HepG2 (cell line): Measurements from ENCODE around the gene KRTAP5-1. TPM values are rescaled to one million over a fixed set of nuclear protein-coding genes. Genes with fewer than 3 reads are reported as not detected.

ENCODE experiments used
- ATAC-seq: fragments of 200-7000 bp; cut with Tn5 transposase; 3 replicates; pipeline ENCODE4 v1.9.1; 2020; ENCODE audit warnings: mild to moderate bottlenecking, moderate library complexity
- BruUV-seq: library from RNA; stranded (reverse); fragments of 400-500 nt; replicated peaks from 2 replicates; lab custom pipeline; 2021; lab: Mats Ljungman, UMichigan
- CTCF ChIA-PET: fragments of 300-600 bp; formaldehyde crosslinking; extraction: SDS; loops from one replicate; lab custom pipeline; 2021; ENCODE audit warnings: low total read pairs, inconsistent platforms, low intra/inter-chr PET ratio; lab: Yijun Ruan, JAX
- POLR2A ChIA-PET: fragments of 350-600 bp; sonication (Branson Sonifier 250); formaldehyde crosslinking; loops from one replicate; lab custom pipeline; 2020; ENCODE audit warnings: antibody characterized with exemption, inconsistent platforms; lab: Yijun Ruan, JAX
- DNase-seq: peaks from one replicate; pipeline ENCODE4 v3.0.0-alpha.2; 2015; ENCODE audit warnings: low spot score
- FAIRE-seq: peaks from 3 replicates; lab custom pipeline; 2011; peaks lifted over from hg19 to GRCh38; lab: Jason Lieb, UNC
- H2AFZ ChIP-seq: one replicate; pipeline ENCODE4 v1.6.1; 2011; ENCODE audit warnings: low read length, inconsistent platforms
- H3K27ac ChIP-seq: fragments of 300-600 bp; 3 replicates; pipeline ENCODE4 v1.8.0; 2011; ENCODE audit warnings: mixed run types, mild to moderate bottlenecking, mixed read lengths, low read length, inconsistent platforms; ENCODE audit not compliant: insufficient read depth; ENCODE audit errors: extremely low read length
- H3K27me3 ChIP-seq, 2 experiments: fragments of 200-600 bp in 1 of 2; 2 replicates in 1 of 2; 3 replicates in 1 of 2; pipeline versions ENCODE4 v1.6.0 to v1.8.0; 2011; ENCODE audit warnings: low read length in 2 of 2, mild to moderate bottlenecking in 2 of 2, moderate library complexity in 2 of 2, inconsistent platforms in 1 of 2; ENCODE audit not compliant: insufficient read depth in 2 of 2, control insufficient read depth in 1 of 2
- H3K36me3 ChIP-seq, 2 experiments: fragments of 200-600 bp in 1 of 2; replicated peaks in 1 of 2; 2 replicates in 1 of 2; 3 replicates in 1 of 2; pipeline versions ENCODE4 v1.5.1 to v1.8.0; 2011; ENCODE audit warnings: low read length in 2 of 2, inconsistent platforms in 1 of 2; ENCODE audit not compliant: insufficient read depth in 2 of 2, control insufficient read depth in 1 of 2
- H3K4me1 ChIP-seq: 2 replicates; pipeline ENCODE4 v1.5.1; 2012; ENCODE audit warnings: low read length, inconsistent platforms; ENCODE audit not compliant: insufficient read depth
- H3K4me2 ChIP-seq: 2 replicates; pipeline ENCODE4 v1.6.0; 2011; ENCODE audit warnings: low read depth, low read length, inconsistent platforms
- H3K4me3 ChIP-seq, 3 experiments: fragments of 200-600 bp in 1 of 3; sonication (generic), shearing (Covaris generic) in 1 of 3; replicated peaks in 1 of 3; 2 replicates each; pipeline ENCODE4 v1.5.1; 2011 to 2016; ENCODE audit warnings: low read length in 3 of 3, inconsistent platforms in 2 of 3, low read depth in 2 of 3, mild to moderate bottlenecking in 2 of 3, control low read depth in 1 of 3, mixed read lengths in 1 of 3; ENCODE audit not compliant: insufficient read depth in 1 of 3
- H3K79me2 ChIP-seq: one replicate; pipeline ENCODE4 v1.6.1; 2011; ENCODE audit warnings: low read length, inconsistent platforms; ENCODE audit not compliant: insufficient read depth
- H3K9ac ChIP-seq: 2 replicates; pipeline ENCODE4 v1.6.0; 2011; ENCODE audit warnings: mild to moderate bottlenecking, low read depth, low read length, inconsistent platforms; ENCODE audit not compliant: insufficient read depth
- H3K9me3 ChIP-seq: 2 replicates; pipeline ENCODE4 v1.5.1; 2012; ENCODE audit warnings: mild to moderate bottlenecking, low read length
- H4K20me1 ChIP-seq: 2 replicates; pipeline ENCODE4 v1.6.0; 2011; ENCODE audit warnings: inconsistent platforms, mild to moderate bottlenecking, low read length, moderate library complexity; ENCODE audit not compliant: insufficient read depth
- FUBP1 ChIP-seq: sonication (generic); formaldehyde crosslinking; IDR thresholded peaks from 2 replicates; pipeline ENCODE4 v1.5.1; 2020; ENCODE audit warnings: missing genetic modification reagents, mild to moderate bottlenecking, borderline replicate concordance
- SATB2 ChIP-seq: sonication (generic); formaldehyde crosslinking; IDR thresholded peaks from 2 replicates; pipeline ENCODE4 v1.5.0; 2020; ENCODE audit warnings: missing genetic modification reagents
- SRSF4 ChIP-seq: fragments of 200-400 bp; formaldehyde crosslinking; IDR thresholded peaks from one replicate; pipeline ENCODE4 v1.6.1; 2018; ENCODE audit warnings: mild to moderate bottlenecking, low read depth, low read length, moderate library complexity; ENCODE audit not compliant: poor library complexity, severe bottlenecking
- ZBTB33 ChIP-seq: sonication (generic); formaldehyde crosslinking; IDR thresholded peaks from 2 replicates; pipeline ENCODE4 v1.4.0; 2020; ENCODE audit warnings: missing genetic modification reagents
- ZBTB38 ChIP-seq: sonication (generic); formaldehyde crosslinking; IDR thresholded peaks from 2 replicates; pipeline ENCODE4 v1.5.1; 2020; ENCODE audit warnings: mild to moderate bottlenecking, missing genetic modification reagents
- ZBTB44 ChIP-seq: sonication (generic); formaldehyde crosslinking; IDR thresholded peaks from 2 replicates; pipeline ENCODE4 v1.4.0; 2020; ENCODE audit warnings: missing genetic modification reagents
- ZBTB8A ChIP-seq: sonication (generic); formaldehyde crosslinking; IDR thresholded peaks from 2 replicates; pipeline ENCODE4 v1.4.0; 2020; ENCODE audit warnings: mild to moderate bottlenecking, low read depth, missing genetic modification reagents, borderline replicate concordance
- ZNF207 ChIP-seq: fragments of 450-650 bp; IDR thresholded peaks from 2 replicates; pipeline ENCODE4 v1.6.1; 2016; ENCODE audit warnings: antibody characterized with exemption, borderline replicate concordance
- ZNF597 ChIP-seq: sonication (generic); formaldehyde crosslinking; IDR thresholded peaks from 2 replicates; pipeline ENCODE4 v1.5.0; 2020; ENCODE audit warnings: missing genetic modification reagents
- ZNF883 ChIP-seq: sonication (generic); formaldehyde crosslinking; IDR thresholded peaks from 2 replicates; pipeline ENCODE4 v1.5.1; 2020; ENCODE audit warnings: mild to moderate bottlenecking, missing genetic modification reagents; ENCODE audit errors: not compliant biosample characterization
- whole genome bisulfite sequencing: methylation state at CpG from one replicate; pipeline ENCODE4 v1.1.6; 2017; ENCODE audit warnings: low lambda C conversion rate; 5-methylcytosine and 5-hydroxymethylcytosine counted together
- in situ Hi-C: cut with HindIII; loops from 2 replicates; pipeline ENCODE4 v1.10.0; 2017; ENCODE audit warnings: low pct_unique_long_range_greater_than_20kb; ENCODE audit not compliant: extremely low pct_ligation_motif_present
- intact Hi-C: fragments of 100-400 bp; cut with micrococcal nuclease; formaldehyde crosslinking; loops from one replicate; pipeline ENCODE4 v1.10.0; 2022; ENCODE audit not compliant: unreplicated experiment
- polyA plus RNA-seq, 8 experiments: library from polyadenylated mRNA; depleted of rRNA in 3 of 8; stranded (reverse) in 7 of 8; unstranded in 1 of 8; fragments of >200 nt; fragmentation: Illumina TruSeq in 4 of 8; extraction: Trizol in 4 of 8; gene quantifications; 2 replicates each; pipeline versions ENCODE4 v1.2.1 to v1.2.3, GENCODE V29; 2011 to 2016; ENCODE audit warnings: low read depth in 4 of 8, missing spikeins in 1 of 8, mixed read lengths in 1 of 8; ENCODE audit not compliant: insufficient read depth in 1 of 8
- total RNA-seq, 5 experiments: library from RNA; depleted of rRNA; stranded (reverse); fragments of >200 nt; fragmentation: Illumina TruSeq; extraction: Trizol; gene quantifications; 2 replicates each; pipeline ENCODE4 v1.2.3, GENCODE V29; 2016; ENCODE audit warnings: low read depth in 1 of 5
- TF ChIP-seq, protein P1 (sequence below): IDR thresholded peaks from 2 replicates; pipeline ENCODE4 v1.6.1; 2016; ENCODE audit warnings: missing compliant biosample characterization, missing genetic modification reagents, borderline replicate concordance
- TF ChIP-seq, protein P2 (sequence below): sonication (generic); formaldehyde crosslinking; conservative IDR thresholded peaks from 2 replicates; pipeline ENCODE4 v1.8.0; 2022; ENCODE audit warnings: mild to moderate bottlenecking, moderate library complexity, missing genetic modification reagents

KRTAP5-1 gene
- total and polyA plus RNA-seq, 2 of the 13 experiments (the other 11 are each of a cell fraction or from before 2014, with no cell fraction given): not detected

DNA sequence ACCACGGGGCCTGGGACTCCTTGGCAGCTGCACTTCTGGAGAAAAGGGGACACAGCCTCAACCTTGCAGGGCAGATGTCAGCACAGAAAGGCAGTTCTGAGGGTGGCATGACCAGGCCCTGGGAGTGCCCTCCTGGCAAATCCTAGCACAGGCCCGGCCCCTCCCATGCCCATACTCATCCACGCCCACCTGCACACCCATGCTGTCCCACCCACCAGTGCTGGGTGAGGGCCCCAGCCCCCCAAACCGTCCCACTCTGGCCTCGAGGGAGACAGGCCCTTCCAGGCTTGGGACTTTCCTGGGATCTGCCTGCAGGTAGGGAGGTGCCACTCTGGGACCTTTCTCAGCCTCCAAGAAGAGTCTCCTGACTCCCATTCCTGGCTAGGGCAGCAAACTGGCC lies 23.1 kb downstream of the KRTAP5-1 start (continued):
- TF ChIP-seq, protein P1, sequence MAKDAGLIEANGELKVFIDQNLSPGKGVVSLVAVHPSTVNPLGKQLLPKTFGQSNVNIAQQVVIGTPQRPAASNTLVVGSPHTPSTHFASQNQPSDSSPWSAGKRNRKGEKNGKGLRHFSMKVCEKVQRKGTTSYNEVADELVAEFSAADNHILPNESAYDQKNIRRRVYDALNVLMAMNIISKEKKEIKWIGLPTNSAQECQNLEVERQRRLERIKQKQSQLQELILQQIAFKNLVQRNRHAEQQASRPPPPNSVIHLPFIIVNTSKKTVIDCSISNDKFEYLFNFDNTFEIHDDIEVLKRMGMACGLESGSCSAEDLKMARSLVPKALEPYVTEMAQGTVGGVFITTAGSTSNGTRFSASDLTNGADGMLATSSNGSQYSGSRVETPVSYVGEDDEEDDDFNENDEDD (CRISPR knock-in tag): no peak
- TF ChIP-seq SATB2: no peak
- TF ChIP-seq ZBTB8A (CRISPR knock-in tag): no peak
- TF ChIP-seq ZBTB44 (CRISPR knock-in tag): no peak
- no peak for TF ChIP-seq SRSF4
- no peak for TF ChIP-seq ZNF883 (CRISPR knock-in tag)
- no peak for TF ChIP-seq ZNF207

DNA sequence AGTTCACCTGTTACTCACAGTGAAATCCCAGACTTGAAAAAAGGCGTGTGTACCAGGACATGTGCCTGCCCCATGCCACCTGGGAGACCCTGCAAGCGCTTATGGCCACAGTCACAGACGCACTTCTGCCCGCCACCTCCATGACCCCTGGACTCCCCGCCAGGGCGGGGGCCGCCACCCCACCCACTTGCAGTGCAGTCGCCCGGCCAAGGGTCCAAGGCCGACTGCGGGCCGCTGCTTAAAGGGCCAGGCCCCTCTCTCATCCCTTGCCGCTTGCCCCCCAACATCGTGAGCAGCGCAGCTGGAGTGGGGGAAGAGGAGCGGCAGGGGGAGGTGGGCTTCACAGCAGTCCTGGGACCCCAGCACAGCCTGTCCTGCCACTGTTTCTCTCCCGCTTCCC lies 23.8 kb downstream of the KRTAP5-1 start:
- no TSS peak for BruUV-seq
- WGBS: 97% methylated on average over 6 of the region's 17 CpGs
- no peak for FAIRE-seq
- H3K9ac ChIP-seq: no peak overlapping the region
- H4K20me1 ChIP-seq: peaks cover 7% of the 10 kb centered on the region; the same call in 1 of the 2 replicates
- ChIA-PET POLR2A (no interaction called here), CTCF (no interaction called here)
- ATAC-seq: no peak
- H3K9me3 ChIP-seq: no peaks in the 10 kb centered on the region
- no peak overlapping the region for H3K4me3 ChIP-seq
- no peaks in the 10 kb centered on the region for H3K79me2 ChIP-seq
- intact Hi-C loops: no loop called here
- in situ Hi-C loops: no loop called here
- H3K4me2 ChIP-seq: no peak overlapping the region
- no peaks in the 10 kb centered on the region for H3K4me1 ChIP-seq
- H3K36me3 ChIP-seq: peaks cover 0 to 1% of the 10 kb centered on the region in 2 experiments; a peak in 1 of 5 replicates
- H2AFZ ChIP-seq: no peak overlapping the region
- H3K27me3 ChIP-seq: no peaks in the 10 kb centered on the region
- no peak for DNase-seq
- no peak overlapping the region for H3K27ac ChIP-seq
- TF ChIP-seq FUBP1 (CRISPR knock-in tag) (no peak), ZNF597 (CRISPR knock-in tag) (no peak), ZBTB33 (CRISPR knock-in tag) (peak; percentile 53; the same call in 1 of the 2 replicates), ZBTB38 (CRISPR knock-in tag) (0 out of 2 replicates have a peak, but pooled peaks have one; percentile 23)
- TF ChIP-seq, protein P2, sequence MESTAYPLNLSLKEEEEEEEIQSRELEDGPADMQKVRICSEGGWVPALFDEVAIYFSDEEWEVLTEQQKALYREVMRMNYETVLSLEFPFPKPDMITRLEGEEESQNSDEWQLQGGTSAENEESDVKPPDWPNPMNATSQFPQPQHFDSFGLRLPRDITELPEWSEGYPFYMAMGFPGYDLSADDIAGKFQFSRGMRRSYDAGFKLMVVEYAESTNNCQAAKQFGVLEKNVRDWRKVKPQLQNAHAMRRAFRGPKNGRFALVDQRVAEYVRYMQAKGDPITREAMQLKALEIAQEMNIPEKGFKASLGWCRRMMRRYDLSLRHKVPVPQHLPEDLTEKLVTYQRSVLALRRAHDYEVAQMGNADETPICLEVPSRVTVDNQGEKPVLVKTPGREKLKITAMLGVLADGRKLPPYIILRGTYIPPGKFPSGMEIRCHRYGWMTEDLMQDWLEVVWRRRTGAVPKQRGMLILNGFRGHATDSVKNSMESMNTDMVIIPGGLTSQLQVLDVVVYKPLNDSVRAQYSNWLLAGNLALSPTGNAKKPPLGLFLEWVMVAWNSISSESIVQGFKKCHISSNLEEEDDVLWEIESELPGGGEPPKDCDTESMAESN: no peak
